GM12878 (cell line): ENCODE measurements around the gene BORCS8. TPM values are rescaled to one million over a fixed set of nuclear protein-coding genes. Genes with fewer than 3 reads are reported as not detected.

ENCODE experiments used
- ATAC-seq: fragments of 200-7000 bp; cut with Tn5 transposase; 3 replicates; pipeline ENCODE4 v1.9.1; 2020; ENCODE audit warnings: mild to moderate bottlenecking, moderate library complexity
- BruUV-seq: library from RNA; stranded (reverse); fragments of 400-500 nt; replicated peaks from 2 replicates; lab custom pipeline; 2021; lab: Mats Ljungman, UMichigan
- CTCF ChIA-PET: fragments of 300-600 bp; sonication (Branson Sonifier 250); formaldehyde crosslinking; extraction: SDS; loops from one replicate; lab custom pipeline; 2021; ENCODE audit warnings: inconsistent platforms; lab: Yijun Ruan, JAX
- POLR2A ChIA-PET: fragments of 350-600 bp; formaldehyde crosslinking; extraction: SDS; loops from one replicate; lab custom pipeline; 2021; ENCODE audit warnings: inconsistent platforms; lab: Charles Lee
- RAD21 ChIA-PET: fragments of 300-600 bp; sonication (Branson Sonifier 250); formaldehyde crosslinking; loops from one replicate; lab custom pipeline; 2023; ENCODE audit warnings: antibody characterized with exemption; ENCODE audit not compliant: unreplicated experiment; lab: Charles Lee
- SMC1A ChIA-PET: fragments of 300-600 bp; sonication (Branson Sonifier 250); formaldehyde crosslinking; loops from one replicate; lab custom pipeline; 2023; ENCODE audit not compliant: unreplicated experiment, uncharacterized antibody; lab: Charles Lee
- DNase-seq: peaks from one replicate; pipeline ENCODE4 v3.0.0-alpha.2; 2011; ENCODE audit warnings: low read depth, low spot score
- FAIRE-seq: peaks from 3 replicates; lab custom pipeline; 2011; peaks lifted over from hg19 to GRCh38; lab: Jason Lieb, UNC
- H2AFZ ChIP-seq: 2 replicates; pipeline ENCODE4 v1.6.0; 2011; ENCODE audit warnings: low read depth, low read length, control low read depth; ENCODE audit not compliant: control insufficient read depth
- H3K27ac ChIP-seq: 2 replicates; pipeline ENCODE4 v1.5.1; 2011; ENCODE audit warnings: control low read depth; ENCODE audit not compliant: control insufficient read depth, insufficient read depth
- H3K27me3 ChIP-seq, 2 experiments: replicated peaks in 1 of 2; 2 replicates each; pipeline versions ENCODE4 v1.6.0 to v1.6.1; 2011; ENCODE audit warnings: low read length in 1 of 2; ENCODE audit not compliant: control insufficient read depth in 2 of 2, insufficient read depth in 2 of 2
- H3K36me3 ChIP-seq, 2 experiments: 2 replicates each; pipeline ENCODE4 v1.5.1; 2011; ENCODE audit warnings: low read length in 1 of 2; ENCODE audit not compliant: control insufficient read depth in 2 of 2, insufficient read depth in 2 of 2
- H3K4me1 ChIP-seq: 2 replicates; pipeline ENCODE4 v1.6.1; 2011; ENCODE audit warnings: mild to moderate bottlenecking, low read length, moderate library complexity, mixed read lengths; ENCODE audit not compliant: control insufficient read depth, insufficient read depth
- H3K4me2 ChIP-seq: 2 replicates; pipeline ENCODE4 v1.6.0; 2011; ENCODE audit warnings: control low read depth; ENCODE audit not compliant: control insufficient read depth, insufficient read depth
- H3K4me3 ChIP-seq: fragments of 200-600 bp; sonication (generic); 2 replicates; pipeline ENCODE4 v1.5.1; 2016
- H3K79me2 ChIP-seq: 2 replicates; pipeline ENCODE4 v1.6.0; 2011; ENCODE audit warnings: low read length; ENCODE audit not compliant: control insufficient read depth, insufficient read depth
- H3K9ac ChIP-seq: 2 replicates; pipeline ENCODE4 v1.8.0; 2011; ENCODE audit warnings: low read length, control low read depth, mixed read lengths; ENCODE audit not compliant: control insufficient read depth, insufficient read depth
- H3K9me3 ChIP-seq: replicated peaks from 3 replicates; pipeline ENCODE4 v1.5.1; 2011; ENCODE audit warnings: mild to moderate bottlenecking, low read length; ENCODE audit not compliant: control insufficient read depth, insufficient read depth
- H4K20me1 ChIP-seq: 2 replicates; pipeline ENCODE4 v1.6.0; 2011; ENCODE audit not compliant: control insufficient read depth, insufficient read depth
- MEF2B ChIP-seq: fragments of 450-650 bp; IDR thresholded peaks from 2 replicates; pipeline ENCODE4 v1.6.1; 2018; ENCODE audit warnings: mild to moderate bottlenecking, moderate library complexity; ENCODE audit not compliant: partially characterized antibody, poor library complexity, severe bottlenecking
- SPI1 ChIP-seq: IDR thresholded peaks from 2 replicates; pipeline ENCODE4 v1.6.1; 2011; ENCODE audit warnings: low read depth, mild to moderate bottlenecking, low read length, moderate library complexity, borderline replicate concordance; ENCODE audit not compliant: insufficient read depth
- WGBS: methylation state at CpG from one replicate; pipeline ENCODE4 v1.1.6; 2016; ENCODE audit warnings: low lambda C conversion rate; ENCODE audit not compliant: insufficient replicate concordance, insufficient coverage; ENCODE audit errors: missing lambda C conversion rate; 5-methylcytosine and 5-hydroxymethylcytosine counted together
- in situ Hi-C: fragments of 300-500 bp; cut with MboI; formaldehyde crosslinking; loops from 9 replicates; pipeline ENCODE4 v1.14.3; 2018; ENCODE audit warnings: mixed read lengths
- intact Hi-C: fragments of 100-400 bp; cut with micrococcal nuclease; formaldehyde crosslinking; loops from one replicate; pipeline ENCODE4 v1.14.2; 2022; ENCODE audit not compliant: unreplicated experiment
- polyA plus RNA-seq, 11 experiments: library from polyadenylated mRNA; depleted of rRNA in 4 of 11; unstranded in 6 of 11; stranded (reverse) in 5 of 11; fragments of >200 nt; fragmentation: Nextera tagmentation in 4 of 11; fragmentation: Illumina TruSeq in 1 of 11; extraction: Ambion mirVana in 4 of 11; extraction: Trizol in 1 of 11; gene quantifications; 1 replicate in 1 of 11; 2 replicates in 10 of 11; pipeline versions ENCODE4 v1.2.1 to v1.2.3, GENCODE V29; 2011 to 2016; ENCODE audit warnings: inconsistent platforms in 2 of 11, missing spikeins in 2 of 11, low read depth in 1 of 11
- total RNA-seq, 4 experiments: library from RNA; depleted of rRNA in 3 of 4; stranded (reverse); fragments of >200 nt in 3 of 4; fragmentation: Illumina TruSeq in 1 of 4; extraction: Trizol in 1 of 4; gene quantifications; 2 replicates each; pipeline versions ENCODE4 v1.2.1 to v1.2.3, GENCODE V29; 2013 to 2021
- TF ChIP-seq, protein P1 (sequence below): fragments of 450-650 bp; IDR thresholded peaks from 2 replicates; pipeline ENCODE4 v1.6.1; 2018; ENCODE audit warnings: mild to moderate bottlenecking, low read depth, moderate library complexity; ENCODE audit not compliant: partially characterized antibody
- TF ChIP-seq, protein P2 (sequence below): fragments of 450-650 bp; IDR thresholded peaks from 2 replicates; pipeline ENCODE4 v1.6.1; 2014; ENCODE audit warnings: mild to moderate bottlenecking
- TF ChIP-seq, protein P3 (sequence below): IDR thresholded peaks from 2 replicates; pipeline ENCODE4 v1.6.1; 2011; ENCODE audit warnings: mild to moderate bottlenecking, low read depth, low read length, moderate library complexity; ENCODE audit not compliant: insufficient replicate concordance
- TF ChIP-seq, protein P4 (sequence below): fragments of 450-650 bp; IDR thresholded peaks from 2 replicates; pipeline ENCODE4 v1.6.1; 2017; ENCODE audit warnings: mild to moderate bottlenecking, moderate library complexity

BORCS8 gene
- total and polyA plus RNA-seq, 10 of the 15 experiments (the other 5 are each of a cell fraction or from before 2014, with no cell fraction given): 3.7 to 40.3 (median 23.4) TPM

DNA sequence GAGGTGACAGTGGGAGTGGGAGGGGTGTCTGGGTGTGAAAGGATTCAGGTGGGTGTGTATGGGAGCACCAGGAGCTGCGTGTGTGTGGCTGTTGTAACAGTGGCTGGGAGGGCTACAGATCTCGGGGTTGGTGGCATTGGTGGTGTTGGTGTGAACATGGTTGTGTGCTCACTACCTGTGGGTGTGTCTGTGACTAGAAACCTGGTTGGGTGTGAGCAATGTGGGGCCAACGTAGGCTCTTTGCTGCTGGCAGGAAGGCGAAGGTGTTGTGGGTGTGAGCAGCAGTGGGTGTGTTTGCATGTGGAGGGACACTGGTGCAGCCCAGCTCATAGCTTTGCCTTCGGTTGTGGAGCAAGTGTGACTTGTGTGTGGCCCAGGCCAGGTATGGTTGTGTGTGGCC is 15.0 kb upstream of the BORCS8 start:
- 35% methylated on average over 5 of the region's 5 CpGs for WGBS
- H4K20me1 ChIP-seq: no peaks in the 10 kb centered on the region
- RAD21 ChIA-PET: no interaction called here
- no peak overlapping the region for H3K9ac ChIP-seq
- H3K4me1 ChIP-seq: peaks cover 8% of the 10 kb centered on the region; the same call in 1 of the 2 replicates
- no peak overlapping the region for H3K27ac ChIP-seq
- intact Hi-C loops: no loop called here
- SMC1A ChIA-PET: no interaction called here
- TF ChIP-seq, protein P1, sequence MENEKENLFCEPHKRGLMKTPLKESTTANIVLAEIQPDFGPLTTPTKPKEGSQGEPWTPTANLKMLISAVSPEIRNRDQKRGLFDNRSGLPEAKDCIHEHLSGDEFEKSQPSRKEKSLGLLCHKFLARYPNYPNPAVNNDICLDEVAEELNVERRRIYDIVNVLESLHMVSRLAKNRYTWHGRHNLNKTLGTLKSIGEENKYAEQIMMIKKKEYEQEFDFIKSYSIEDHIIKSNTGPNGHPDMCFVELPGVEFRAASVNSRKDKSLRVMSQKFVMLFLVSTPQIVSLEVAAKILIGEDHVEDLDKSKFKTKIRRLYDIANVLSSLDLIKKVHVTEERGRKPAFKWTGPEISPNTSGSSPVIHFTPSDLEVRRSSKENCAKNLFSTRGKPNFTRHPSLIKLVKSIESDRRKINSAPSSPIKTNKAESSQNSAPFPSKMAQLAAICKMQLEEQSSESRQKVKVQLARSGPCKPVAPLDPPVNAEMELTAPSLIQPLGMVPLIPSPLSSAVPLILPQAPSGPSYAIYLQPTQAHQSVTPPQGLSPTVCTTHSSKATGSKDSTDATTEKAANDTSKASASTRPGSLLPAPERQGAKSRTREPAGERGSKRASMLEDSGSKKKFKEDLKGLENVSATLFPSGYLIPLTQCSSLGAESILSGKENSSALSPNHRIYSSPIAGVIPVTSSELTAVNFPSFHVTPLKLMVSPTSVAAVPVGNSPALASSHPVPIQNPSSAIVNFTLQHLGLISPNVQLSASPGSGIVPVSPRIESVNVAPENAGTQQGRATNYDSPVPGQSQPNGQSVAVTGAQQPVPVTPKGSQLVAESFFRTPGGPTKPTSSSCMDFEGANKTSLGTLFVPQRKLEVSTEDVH: no peak
- TF ChIP-seq, protein P2, sequence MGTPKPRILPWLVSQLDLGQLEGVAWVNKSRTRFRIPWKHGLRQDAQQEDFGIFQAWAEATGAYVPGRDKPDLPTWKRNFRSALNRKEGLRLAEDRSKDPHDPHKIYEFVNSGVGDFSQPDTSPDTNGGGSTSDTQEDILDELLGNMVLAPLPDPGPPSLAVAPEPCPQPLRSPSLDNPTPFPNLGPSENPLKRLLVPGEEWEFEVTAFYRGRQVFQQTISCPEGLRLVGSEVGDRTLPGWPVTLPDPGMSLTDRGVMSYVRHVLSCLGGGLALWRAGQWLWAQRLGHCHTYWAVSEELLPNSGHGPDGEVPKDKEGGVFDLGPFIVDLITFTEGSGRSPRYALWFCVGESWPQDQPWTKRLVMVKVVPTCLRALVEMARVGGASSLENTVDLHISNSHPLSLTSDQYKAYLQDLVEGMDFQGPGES: no peak
- TF ChIP-seq, protein P3, sequence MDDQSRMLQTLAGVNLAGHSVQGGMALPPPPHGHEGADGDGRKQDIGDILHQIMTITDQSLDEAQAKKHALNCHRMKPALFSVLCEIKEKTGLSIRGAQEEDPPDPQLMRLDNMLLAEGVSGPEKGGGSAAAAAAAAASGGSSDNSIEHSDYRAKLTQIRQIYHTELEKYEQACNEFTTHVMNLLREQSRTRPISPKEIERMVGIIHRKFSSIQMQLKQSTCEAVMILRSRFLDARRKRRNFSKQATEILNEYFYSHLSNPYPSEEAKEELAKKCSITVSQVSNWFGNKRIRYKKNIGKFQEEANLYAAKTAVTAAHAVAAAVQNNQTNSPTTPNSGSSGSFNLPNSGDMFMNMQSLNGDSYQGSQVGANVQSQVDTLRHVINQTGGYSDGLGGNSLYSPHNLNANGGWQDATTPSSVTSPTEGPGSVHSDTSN: no peak
- no peak for TF ChIP-seq MEF2B
- TF ChIP-seq, protein P4, sequence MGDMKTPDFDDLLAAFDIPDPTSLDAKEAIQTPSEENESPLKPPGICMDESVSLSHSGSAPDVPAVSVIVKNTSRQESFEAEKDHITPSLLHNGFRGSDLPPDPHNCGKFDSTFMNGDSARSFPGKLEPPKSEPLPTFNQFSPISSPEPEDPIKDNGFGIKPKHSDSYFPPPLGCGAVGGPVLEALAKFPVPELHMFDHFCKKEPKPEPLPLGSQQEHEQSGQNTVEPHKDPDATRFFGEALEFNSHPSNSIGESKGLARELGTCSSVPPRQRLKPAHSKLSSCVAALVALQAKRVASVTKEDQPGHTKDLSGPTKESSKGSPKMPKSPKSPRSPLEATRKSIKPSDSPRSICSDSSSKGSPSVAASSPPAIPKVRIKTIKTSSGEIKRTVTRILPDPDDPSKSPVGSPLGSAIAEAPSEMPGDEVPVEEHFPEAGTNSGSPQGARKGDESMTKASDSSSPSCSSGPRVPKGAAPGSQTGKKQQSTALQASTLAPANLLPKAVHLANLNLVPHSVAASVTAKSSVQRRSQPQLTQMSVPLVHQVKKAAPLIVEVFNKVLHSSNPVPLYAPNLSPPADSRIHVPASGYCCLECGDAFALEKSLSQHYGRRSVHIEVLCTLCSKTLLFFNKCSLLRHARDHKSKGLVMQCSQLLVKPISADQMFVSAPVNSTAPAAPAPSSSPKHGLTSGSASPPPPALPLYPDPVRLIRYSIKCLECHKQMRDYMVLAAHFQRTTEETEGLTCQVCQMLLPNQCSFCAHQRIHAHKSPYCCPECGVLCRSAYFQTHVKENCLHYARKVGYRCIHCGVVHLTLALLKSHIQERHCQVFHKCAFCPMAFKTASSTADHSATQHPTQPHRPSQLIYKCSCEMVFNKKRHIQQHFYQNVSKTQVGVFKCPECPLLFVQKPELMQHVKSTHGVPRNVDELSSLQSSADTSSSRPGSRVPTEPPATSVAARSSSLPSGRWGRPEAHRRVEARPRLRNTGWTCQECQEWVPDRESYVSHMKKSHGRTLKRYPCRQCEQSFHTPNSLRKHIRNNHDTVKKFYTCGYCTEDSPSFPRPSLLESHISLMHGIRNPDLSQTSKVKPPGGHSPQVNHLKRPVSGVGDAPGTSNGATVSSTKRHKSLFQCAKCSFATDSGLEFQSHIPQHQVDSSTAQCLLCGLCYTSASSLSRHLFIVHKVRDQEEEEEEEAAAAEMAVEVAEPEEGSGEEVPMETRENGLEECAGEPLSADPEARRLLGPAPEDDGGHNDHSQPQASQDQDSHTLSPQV: no peak
- no peak for TF ChIP-seq SPI1
- TF ChIP-seq, all 136 proteins: peak for 0
- Histone ChIP-seq H3K36me3 (0 out of 4 replicates have a peak, but pooled peaks cover 0 to 4% of the 10 kb centered on the region in 2 experiments), H3K4me3 (no peak overlapping the region), H2AFZ (no peak overlapping the region), H3K27me3 (peaks cover 0 to 2% of the 10 kb centered on the region in 2 experiments; a peak in 1 of 4 replicates), H3K4me2 (no peak overlapping the region), H3K79me2 (peaks cover 13% of the 10 kb centered on the region), H3K9me3 (no peaks in the 10 kb centered on the region)
- BruUV-seq: no TSS peak
- DNase-seq: no peak
- ChIA-PET POLR2A (no interaction called here), CTCF (no interaction called here)
- FAIRE-seq: no peak
- in situ Hi-C loops: no loop called here
- no peak for ATAC-seq
